Measurements from ENCODE around the gene MBD5. TPM values are rescaled to one million over a fixed set of nuclear protein-coding genes. Genes with fewer than 3 reads are reported as not detected.

Gene MBD5
- total RNA-seq, 1 experiment from 2014 or later: 33.7 TPM

- TF ChIP-seq NFATC4 (CRISPR knock-in tag; IDR thresholded peaks at IDR 0.05) (no peak), ZNF671 (CRISPR knock-in tag; IDR thresholded peaks at IDR 0.05) (no peak), ZNF396 (CRISPR knock-in tag; IDR thresholded peaks at IDR 0.05; ENCODE audit: borderline replicate concordance) (no peak), ATF2 (CRISPR knock-in tag; IDR thresholded peaks at IDR 0.05; ENCODE audit: borderline replicate concordance, low read depth) (no peak), PRRX2 (CRISPR knock-in tag; IDR thresholded peaks at IDR 0.05) (no peak), MYBL2 (CRISPR knock-in tag; IDR thresholded peaks at IDR 0.05) (no peak), EMX1 (CRISPR knock-in tag; IDR thresholded peaks at IDR 0.05) (no peak), HMGA2 (CRISPR knock-in tag; IDR thresholded peaks at IDR 0.05) (no peak), RORB (CRISPR knock-in tag; IDR thresholded peaks at IDR 0.05) (no peak), TEAD4 (CRISPR knock-in tag; IDR thresholded peaks at IDR 0.05) (no peak), CTCF (IDR thresholded peaks at IDR 0.05) (no peak), USF1 (CRISPR knock-in tag; IDR thresholded peaks at IDR 0.05) (no peak), ZNF219 (CRISPR knock-in tag; IDR thresholded peaks at IDR 0.05; ENCODE audit: borderline replicate concordance) (no peak), CDX4 (CRISPR knock-in tag; IDR thresholded peaks at IDR 0.05; ENCODE audit: borderline replicate concordance) (no peak), NR2C2 (CRISPR knock-in tag; IDR thresholded peaks at IDR 0.05) (no peak)
- Mint-ChIP-seq H3K9me3 (no peaks in the 10 kb centered on the region), H3K4me3 (no peak overlapping the region), H3K36me3 (no peaks in the 10 kb centered on the region), H3K4me1 (peaks cover 9% of the 10 kb centered on the region), H3K27me3 (ENCODE audit: low read depth) (no peaks in the 10 kb centered on the region), H3K27ac (no peak overlapping the region)
- CTCF ChIA-PET: no interaction called here
- no peak for ATAC-seq
- no peak for DNase-seq (ENCODE audit: low spot score)
- POLR2A ChIA-PET: no interaction called here
These were observed 6.9 kb downstream of the MBD5 start for GRCh38 chr2:148027822-148028221.

GRCh38 chr2:148028781-148029180, 7.9 kb downstream of the MBD5 start:
- POLR2A ChIA-PET: no interaction called here
- CTCF ChIA-PET: no interaction called here
- ATAC-seq: no peak
- Mint-ChIP-seq H3K36me3 (no peaks in the 10 kb centered on the region), H3K9me3 (no peaks in the 10 kb centered on the region), H3K27me3 (ENCODE audit: low read depth) (no peaks in the 10 kb centered on the region), H3K4me1 (0 out of 2 replicates have a peak, but pooled peaks cover under 1% of the 10 kb centered on the region), H3K27ac (no peak overlapping the region), H3K4me3 (no peak overlapping the region)
- no peak for DNase-seq (ENCODE audit: low spot score)
- TF ChIP-seq ZNF423 (CRISPR knock-in tag; IDR thresholded peaks at IDR 0.05) (no peak), ZNF219 (CRISPR knock-in tag; IDR thresholded peaks at IDR 0.05; ENCODE audit: borderline replicate concordance) (no peak), RELA (CRISPR knock-in tag; IDR thresholded peaks at IDR 0.05; ENCODE audit: borderline replicate concordance) (no peak), ZNF138 (CRISPR knock-in tag; conservative IDR thresholded peaks at IDR 0.05) (no peak), HMGXB4 (CRISPR knock-in tag; IDR thresholded peaks at IDR 0.05) (no peak), NFATC4 (CRISPR knock-in tag; IDR thresholded peaks at IDR 0.05) (no peak), ZBTB21 (CRISPR knock-in tag; IDR thresholded peaks at IDR 0.05; ENCODE audit: borderline replicate concordance) (no peak), FOXP4 (CRISPR knock-in tag; IDR thresholded peaks at IDR 0.05) (no peak), USF1 (CRISPR knock-in tag; IDR thresholded peaks at IDR 0.05) (no peak), JAZF1 (CRISPR knock-in tag; IDR thresholded peaks at IDR 0.05) (no peak), TEAD4 (CRISPR knock-in tag; IDR thresholded peaks at IDR 0.05) (no peak), ZSCAN18 (CRISPR knock-in tag; IDR thresholded peaks at IDR 0.05) (no peak), CDX4 (CRISPR knock-in tag; IDR thresholded peaks at IDR 0.05; ENCODE audit: borderline replicate concordance) (no peak), FOXJ3 (CRISPR knock-in tag; IDR thresholded peaks at IDR 0.05; ENCODE audit: borderline replicate concordance) (no peak), NFYB (CRISPR knock-in tag; conservative IDR thresholded peaks at IDR 0.05; ENCODE audit: low read depth) (no peak)
